ENCODE measurements around the gene PCBD2.

The PCBD2 gene

DNA sequence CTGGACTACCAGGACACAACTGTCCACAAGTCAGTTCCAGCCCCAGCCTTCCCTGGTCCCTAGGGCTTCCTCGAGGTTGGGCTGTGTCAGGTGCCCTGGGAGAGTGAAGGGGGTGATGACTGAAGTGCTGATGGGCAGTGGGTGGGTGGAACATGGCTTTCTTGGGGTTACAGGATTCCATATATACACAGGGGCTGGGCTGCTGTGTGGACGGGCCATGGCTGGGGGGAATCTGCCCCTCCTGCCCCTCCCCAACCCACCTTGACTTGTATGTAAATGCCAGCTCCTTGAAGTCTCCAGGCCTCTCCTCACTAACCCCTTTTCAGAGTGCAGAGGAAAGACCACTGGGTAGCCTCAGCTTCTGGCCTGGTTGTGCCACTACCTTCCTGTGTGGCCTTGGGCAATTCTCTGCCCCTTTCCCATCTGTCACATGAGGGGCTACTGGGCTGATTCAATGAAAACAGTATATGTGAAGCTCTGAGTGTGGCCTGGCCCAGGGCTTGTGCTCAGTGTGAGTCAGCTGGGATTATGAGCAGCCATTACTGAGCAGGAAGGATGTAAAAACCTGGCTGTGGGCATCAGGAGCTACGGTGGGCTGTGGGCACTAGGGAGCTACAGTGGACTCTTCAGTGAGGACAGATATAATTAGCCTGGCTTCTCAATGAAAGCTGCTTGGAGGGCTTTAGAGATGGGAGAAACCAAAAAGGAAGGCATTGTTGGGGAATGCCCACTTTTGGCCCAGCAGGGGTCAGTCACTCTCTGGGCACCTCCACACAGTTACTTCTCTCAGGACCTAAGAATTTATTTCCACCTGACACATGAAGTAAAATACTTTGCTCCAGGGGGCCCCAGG, 105.8 kb downstream of the PCBD2 start:
- no peak for DNase-seq (ENCODE audit: low spot score in 2 of 2)
- Mint-ChIP-seq H3K36me3 (no peaks in the 10 kb centered on the region), H3K4me3 (no peak overlapping the region), H3K9me3 (no peaks in the 10 kb centered on the region), H3K27ac (no peak overlapping the region), H3K4me1 (no peaks in the 10 kb centered on the region), H3K27me3 (peaks cover 2% of the 10 kb centered on the region)
- no peak for ATAC-seq (ENCODE audit: low read depth)

DNA sequence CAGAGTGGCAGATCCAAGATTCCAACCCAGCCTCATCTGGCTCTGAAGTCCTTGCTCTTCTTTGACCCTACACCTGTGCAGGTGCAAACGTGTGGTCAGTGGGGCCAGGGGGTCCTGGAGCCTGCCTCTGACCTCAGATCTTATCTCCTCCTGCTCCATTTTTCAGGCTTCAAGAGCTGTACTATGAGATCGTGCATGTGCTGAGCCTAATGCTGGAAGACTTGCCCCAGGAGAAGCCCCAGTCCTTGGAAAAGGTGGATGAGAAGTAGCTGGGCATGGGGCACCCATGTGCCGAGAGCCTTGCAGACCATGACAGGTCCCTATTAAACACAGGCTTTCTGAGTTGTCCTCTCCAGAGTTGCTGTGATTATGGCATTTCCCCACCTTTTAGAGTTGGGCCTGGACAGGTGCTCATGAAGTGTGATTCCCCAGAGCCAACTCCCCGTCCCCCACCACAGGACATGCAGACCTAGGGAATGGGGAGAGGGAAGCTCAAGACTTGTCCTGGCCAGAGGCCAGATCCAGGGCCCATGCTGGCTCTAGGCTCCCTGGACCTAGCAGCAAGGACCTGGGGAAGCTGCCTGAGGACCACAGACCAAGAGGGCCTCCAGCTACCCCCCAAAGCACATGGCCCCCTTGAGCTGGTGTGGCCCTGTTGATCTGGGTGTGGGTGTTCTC, 106.6 kb downstream of the PCBD2 start:
- ATAC-seq (ENCODE audit: low read depth) = no peak

DNA sequence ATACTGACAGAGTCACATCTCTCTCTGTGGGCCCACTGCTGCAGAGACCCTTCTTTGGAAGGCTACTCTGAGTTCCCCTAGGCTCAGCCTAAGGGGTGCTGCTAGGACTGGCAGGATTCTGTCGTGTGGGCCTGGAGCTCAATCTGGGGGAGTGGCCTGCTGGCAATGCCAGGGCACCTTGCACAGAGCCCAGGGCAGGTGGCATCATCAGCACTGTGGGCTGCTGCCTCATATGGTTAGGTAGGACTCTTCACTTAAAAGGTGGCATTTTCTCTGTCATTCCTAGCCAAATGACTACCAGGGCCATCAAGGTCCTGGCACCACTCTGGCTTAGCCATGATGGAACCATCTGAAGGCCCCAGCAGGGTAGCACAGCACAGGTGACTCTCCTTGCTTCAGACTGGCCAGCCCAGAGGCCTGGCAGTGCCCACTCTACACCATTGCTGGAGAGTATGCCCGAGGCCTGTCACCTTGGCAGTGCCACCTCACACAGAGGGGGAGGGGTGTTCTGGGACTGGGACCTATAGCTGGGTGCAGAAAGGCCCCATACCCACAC, 107.2 kb downstream of the PCBD2 start:
- ATAC-seq (ENCODE audit: low read depth) (no peak), DNase-seq (ENCODE audit: low spot score in 2 of 2) (no peak)
- Mint-ChIP-seq H3K27me3 (peaks cover 2% of the 10 kb centered on the region), H3K4me3 (no peak overlapping the region), H3K4me1 (no peaks in the 10 kb centered on the region), H3K9me3 (no peaks in the 10 kb centered on the region), H3K36me3 (no peaks in the 10 kb centered on the region), H3K27ac (no peak overlapping the region)

More for the DNA sequence above, 106.6 kb downstream of the PCBD2 start:
- Mint-ChIP-seq H3K36me3 (no peaks in the 10 kb centered on the region), H3K9me3 (no peaks in the 10 kb centered on the region), H3K27ac (no peak overlapping the region), H3K27me3 (peaks cover 2% of the 10 kb centered on the region), H3K4me1 (no peaks in the 10 kb centered on the region), H3K4me3 (no peak overlapping the region)
- DNase-seq (ENCODE audit: low spot score in 2 of 2) = no peak
